Anterior cingulate cortex (tissue), 58 donors: ENCODE measurements around the gene TTL.
"Not testable (repeated sequence)": the region's sequence is repeated elsewhere in the genome, so short reads cannot be mapped to it uniquely, and the experiment has no call there.

Experiments
- DNase-seq, 58 donors: peaks; one replicate each; lab custom pipeline; 2025; lab: John Stamatoyannopoulos, UW

TTL gene

DNA sequence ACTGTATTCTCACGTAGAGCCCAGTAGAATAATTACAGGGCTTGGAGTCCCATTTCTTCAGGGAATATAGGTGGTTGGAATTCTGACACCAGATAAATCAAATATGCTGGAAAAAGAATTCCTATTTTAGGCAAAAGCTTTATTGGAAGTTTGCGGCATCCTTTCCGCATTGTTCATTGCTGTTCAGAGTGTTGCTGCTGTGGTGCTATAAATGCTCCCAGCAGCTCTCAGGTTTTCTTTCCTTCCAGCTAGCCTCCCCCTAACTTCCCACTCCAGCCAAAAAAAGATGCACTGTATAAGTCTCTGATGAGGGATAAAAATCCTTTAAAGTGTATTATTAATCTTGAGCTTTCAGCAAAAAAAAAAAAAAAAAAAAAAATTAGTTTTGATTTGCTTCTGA, 34.8 kb downstream of the TTL start:
- peak in 2 of 58 donors; percentile 9 to 24 for DNase-seq

DNA sequence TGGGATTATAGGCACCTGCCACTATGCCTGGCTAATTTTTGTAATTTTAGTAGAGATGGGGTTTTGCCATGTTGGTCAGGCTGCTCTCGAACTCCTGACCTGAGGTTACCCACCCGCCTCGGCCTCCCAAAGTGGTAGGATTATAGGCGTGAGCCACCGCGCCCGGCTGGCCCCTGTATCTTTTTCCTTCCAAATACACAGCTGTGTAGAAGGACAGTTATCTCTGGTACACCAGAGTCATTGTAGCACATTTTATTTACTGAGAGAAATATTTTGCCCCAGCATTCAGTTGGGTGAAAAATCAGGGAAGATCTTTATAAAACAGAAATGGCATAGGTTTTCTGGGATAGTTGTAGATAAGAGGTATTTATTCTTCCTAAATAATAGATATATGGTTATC, 36.9 kb downstream of the TTL start:
- no peak for DNase-seq

DNA sequence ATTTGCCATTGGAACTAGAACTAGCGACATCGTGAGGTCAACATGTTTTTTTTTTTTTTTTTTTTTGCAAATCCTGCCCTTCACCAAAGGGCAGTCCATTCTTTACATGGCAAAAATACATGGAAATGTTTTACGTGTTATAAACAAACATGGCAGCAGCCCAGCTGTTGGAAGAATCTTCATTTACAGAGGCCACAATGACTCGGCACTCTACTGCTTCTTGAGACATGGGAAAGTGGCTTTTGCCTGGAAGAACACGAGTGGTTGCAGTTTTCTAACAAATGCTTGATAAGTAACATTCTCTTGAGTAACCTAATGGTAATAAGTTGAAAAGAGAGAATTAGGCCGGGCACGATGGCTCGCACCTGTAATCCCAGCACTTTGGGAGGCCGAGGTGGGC, 37.5 kb downstream of the TTL start:
- DNase-seq: no peak

DNA sequence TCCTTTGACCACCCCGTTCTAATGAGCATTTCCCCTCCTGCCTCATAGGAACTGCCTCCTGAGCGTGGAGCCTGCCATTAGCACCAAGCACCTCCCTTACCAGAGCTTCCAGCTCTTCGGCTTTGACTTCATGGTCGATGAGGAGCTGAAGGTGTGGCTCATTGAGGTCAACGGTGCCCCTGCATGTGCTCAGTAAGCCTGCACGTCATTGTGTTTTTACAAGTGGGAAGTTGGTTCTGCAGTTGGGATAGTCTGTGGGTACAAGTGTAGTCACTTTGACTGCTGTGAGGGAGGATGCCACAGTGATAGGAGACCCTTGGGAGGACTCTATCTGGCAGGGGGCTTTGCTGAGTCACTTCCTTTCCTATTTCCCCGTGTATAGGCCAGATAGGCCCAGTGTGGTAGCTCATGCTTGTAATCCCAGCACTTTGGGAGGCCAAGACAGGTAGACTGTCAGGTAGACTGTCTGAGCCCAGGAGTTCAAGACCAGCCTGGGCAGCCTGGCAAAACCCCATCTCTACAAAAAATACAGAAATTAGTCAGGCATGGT, 38.4 kb downstream of the TTL start:
- DNase-seq: no peak

DNA sequence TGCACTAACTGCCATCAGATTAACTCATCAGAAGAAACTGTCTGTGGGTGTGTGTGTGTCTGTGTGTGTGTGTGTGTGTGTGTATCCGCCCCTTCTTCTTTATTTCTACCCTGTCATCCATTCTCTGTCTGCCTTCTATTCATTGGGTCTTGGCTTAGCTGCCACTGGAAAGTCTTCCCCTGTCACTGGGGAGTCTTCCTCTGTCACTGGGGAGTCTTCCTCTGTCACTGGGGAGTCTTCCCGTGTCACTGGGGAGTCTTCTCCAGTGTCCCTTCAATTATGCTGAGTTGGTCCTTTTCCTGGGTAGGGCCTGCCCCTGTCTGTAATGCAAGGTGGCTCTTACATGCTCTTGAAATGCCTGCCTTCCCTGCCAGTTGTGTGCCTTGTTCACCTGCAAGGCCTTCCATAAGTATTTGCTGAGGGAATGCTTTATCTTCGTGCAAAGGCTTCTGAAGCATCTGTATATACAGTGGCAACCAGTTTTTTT, 41.4 kb downstream of the TTL start:
- no peak for DNase-seq

DNA sequence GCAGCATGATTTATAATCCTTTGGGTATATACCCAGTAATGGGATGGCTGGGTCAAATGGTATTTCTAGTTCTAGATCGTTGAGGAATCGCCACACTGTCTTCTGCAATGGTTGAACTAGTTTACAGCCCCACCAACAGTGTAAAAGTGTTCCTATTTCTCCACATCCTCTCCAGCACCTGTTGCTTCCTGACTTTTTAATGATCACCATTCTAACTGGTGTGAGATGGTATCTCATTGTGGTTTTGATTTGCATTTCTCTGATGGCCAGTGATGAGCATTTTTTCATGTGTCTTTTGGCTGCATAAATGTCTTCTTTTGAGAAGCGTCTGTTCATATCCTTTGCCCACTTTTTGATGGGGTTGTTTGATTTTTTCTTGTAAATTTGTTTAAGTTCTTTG, 42.3 kb downstream of the TTL start:
- not testable (repeated sequence) for DNase-seq

DNA sequence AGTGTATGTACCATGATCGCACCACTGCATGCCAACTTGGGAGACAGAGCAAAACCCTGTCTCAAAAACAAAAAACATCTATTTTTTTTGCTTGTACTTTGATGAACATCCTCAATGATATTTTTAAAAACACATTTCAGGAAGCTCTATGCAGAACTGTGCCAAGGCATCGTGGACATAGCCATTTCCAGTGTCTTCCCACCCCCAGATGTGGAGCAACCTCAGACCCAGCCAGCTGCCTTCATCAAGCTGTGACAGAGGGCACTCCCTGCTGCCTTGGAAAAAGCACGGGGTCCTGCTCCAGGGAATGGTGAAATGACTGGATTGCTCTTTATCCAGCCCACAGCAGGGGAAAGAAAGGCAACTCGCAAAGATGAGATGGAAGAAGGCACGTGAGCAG, 46.6 kb downstream of the TTL start:
- no peak for DNase-seq

DNA sequence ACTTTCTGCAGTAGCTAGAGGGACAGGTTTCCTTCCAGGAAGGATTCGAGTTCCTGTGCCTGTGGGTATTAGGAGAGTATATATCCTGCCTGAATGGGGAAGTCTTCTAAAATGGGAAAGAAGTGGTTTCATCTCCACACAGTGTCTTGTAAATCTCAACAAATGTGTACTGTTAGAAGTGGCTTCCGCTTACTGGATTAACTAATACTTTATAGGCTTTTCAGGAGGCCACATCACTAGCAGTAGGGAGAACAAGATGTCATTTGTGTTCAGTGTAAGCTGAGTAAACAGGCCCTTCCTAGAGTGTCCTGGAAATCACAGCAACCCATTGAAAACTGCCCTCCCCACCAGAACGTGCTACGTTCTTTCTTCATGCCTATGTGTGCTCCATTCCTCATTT, 47.8 kb downstream of the TTL start:
- peak in 3 of 58 donors; percentile 8 to 60 (median 13) for DNase-seq

DNA sequence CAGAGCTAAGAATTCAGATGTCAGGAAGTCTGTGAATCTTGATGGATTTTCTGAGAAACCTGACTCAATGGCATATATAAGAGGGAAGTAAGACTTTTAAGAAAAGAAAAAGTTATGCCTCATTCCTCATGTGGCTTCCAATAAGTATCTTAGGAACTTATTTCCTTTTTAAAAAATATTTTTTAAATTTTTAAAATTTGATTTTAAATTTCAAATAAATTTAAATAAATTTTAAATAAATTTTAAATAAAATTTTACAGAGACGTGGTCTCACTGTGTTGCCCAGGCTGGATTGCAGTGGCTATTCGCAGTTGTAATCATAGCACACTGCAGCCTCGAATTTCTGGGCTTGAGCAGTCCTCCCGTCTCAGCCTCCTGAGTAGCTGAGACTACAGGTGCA, 48.8 kb downstream of the TTL start:
- no peak for DNase-seq

DNA sequence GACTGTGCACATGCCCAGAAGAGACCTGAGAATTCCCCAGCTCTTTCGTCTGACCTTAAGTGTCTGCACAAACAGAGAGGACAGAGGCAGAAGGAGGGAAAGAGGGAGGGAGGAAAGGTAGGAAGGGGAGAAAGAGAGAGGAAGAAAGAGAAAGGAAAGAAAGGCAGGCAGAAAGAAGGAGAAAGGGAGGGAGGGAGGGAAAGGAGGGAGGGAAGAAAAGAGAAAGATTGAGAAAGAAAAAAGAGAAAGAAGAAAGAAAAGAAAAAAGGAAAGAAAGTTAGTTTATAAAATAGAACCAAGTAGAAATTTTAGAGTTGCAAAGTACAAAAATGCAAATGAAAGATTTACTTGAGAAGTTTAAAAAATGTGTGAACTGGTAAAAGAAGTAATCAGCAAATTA, 52.9 kb downstream of the TTL start:
- DNase-seq: no peak

DNA sequence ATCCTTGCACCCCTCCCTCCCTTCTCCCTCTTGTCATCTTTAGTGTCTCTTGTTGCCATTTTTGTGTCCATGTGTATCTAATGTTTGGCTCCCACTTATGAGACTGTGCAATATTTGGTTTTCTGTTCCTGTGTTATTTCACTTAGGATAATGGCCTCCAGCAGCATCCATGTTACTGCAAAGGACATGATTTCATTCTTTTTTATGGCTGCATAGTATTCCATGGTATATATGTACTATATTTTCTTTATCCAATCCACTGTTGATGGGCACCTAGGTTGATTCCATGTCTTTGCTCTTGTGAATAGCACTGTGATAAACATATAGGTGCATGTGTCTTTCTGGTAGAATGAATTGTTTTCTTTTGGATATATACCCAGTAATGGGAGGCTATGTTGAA, 54.7 kb downstream of the TTL start:
- DNase-seq: not testable (repeated sequence)

DNA sequence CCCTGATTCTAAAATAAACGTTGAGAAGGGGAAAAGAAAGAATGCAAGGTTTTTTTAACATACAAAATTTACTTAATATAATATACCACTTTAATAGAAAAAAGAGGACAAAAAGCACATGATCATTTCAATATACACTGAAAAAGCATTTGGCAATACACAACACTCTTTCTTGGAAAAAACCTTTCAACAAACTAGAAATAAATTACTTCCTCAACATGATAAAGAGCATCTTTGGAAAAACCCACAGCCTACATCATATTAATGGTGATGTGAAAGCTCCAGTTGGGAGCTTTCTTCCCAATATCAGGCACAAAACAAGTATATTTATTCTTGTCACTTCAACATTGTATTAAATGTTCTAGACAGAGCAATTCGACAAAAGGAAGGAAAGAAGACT, 57.4 kb downstream of the TTL start:
- DNase-seq: no peak

DNA sequence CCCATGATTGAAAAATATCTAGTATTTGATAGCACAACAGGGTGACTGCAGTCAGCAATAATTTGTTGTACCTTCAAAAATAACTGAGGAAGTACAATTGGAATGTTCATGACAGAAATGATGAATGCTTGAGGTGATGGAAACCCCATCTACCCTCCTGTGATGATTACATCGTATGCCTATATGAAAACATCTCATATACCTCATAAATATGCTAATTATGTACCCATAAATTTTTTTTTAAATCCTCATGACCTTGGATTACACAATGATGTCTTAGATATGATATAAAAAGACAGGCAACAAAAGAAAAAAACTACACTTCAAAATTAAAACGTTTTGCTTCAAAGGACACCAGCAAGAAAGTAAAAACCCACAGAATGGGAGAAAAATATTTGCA, 59.0 kb downstream of the TTL start:
- DNase-seq: no peak

DNA sequence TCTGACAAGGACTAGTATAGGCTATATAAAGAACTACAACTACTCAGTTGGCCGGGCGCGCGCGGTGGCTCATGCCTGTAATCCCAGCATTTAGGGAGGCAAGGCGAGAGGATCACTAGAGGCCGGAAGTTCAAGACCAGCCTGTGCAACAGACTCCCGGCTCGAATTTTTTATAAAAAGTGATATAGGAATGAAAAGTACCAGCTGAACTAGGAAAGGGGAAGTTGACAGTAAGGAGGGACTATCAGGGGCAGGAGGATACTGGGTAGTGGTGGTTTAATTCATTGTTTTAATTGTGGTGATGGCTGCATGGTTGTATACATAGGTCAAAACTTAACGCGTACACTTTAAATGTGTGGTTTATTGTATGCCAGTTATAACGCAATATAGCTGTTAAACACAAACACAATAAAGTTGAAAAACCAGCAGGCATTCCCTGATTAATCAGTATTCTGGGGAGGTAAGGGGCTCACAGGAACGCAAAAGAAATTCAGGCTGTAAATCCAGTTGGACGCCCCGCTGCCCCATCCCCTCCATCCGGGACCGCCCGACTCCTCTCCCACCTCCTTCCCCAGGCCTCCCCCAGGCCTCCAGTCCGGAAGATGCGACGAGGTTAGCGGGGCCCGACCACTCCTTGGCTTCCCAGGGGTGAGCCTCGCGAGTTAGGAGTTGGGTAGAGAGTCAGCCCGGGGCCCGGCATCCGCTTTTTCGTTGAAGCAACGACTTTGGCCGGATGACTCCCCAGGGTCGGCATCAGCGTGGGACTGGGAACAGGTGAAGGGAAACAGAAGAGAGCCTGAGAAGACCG, 59.6 kb downstream of the TTL start:
- peak in 46 of 58 donors; percentile 7 to 98 (median 86) for DNase-seq

DNA sequence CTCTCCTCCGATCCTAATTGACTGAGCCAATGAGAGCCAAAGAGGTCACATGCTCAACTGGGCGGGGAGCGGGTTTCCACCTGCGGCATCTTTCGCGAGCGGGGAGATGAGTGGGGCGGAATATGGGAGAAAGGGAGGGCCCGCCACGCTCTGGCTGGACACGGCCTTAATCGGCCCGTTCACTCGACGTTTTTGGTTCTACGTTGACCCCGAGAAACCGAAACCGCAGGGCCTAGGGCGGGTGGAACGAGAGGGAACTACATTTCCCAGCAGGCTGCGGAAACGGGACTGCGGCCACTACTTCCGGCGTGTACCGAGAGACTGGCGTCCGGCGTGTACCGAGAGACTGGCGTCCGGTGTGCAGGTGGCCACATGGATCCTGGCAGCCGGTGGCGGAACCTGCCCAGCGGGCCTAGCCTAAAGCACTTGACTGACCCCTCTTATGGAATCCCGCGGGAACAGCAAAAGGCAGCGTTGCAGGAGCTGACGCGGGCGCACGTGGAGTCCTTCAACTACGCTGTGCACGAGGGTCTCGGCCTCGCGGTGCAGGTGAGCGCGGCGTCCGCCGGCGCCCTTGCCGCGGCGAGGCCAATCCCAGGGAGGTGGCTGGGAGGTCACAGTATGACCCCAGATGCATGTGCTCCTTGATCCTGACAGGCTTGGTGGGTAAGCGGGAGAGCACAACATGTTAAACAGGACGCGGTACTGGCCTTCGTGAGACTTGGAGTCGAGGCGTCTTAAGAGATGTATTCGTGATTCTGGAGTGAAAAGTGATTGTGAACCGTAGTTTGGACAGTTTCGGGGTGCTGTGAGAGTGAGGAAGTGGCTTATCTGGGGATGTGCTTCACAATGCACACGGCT, 60.4 kb downstream of the TTL start, which contains the start of gene POLR1B:
POLR1B (plus strand) TSS at position 343 of the 861 bp plus-strand sequence; CDS start at position 373, 30 bp downstream.
- DNase-seq: peak; percentile 29 to 97 (median 89)

DNA sequence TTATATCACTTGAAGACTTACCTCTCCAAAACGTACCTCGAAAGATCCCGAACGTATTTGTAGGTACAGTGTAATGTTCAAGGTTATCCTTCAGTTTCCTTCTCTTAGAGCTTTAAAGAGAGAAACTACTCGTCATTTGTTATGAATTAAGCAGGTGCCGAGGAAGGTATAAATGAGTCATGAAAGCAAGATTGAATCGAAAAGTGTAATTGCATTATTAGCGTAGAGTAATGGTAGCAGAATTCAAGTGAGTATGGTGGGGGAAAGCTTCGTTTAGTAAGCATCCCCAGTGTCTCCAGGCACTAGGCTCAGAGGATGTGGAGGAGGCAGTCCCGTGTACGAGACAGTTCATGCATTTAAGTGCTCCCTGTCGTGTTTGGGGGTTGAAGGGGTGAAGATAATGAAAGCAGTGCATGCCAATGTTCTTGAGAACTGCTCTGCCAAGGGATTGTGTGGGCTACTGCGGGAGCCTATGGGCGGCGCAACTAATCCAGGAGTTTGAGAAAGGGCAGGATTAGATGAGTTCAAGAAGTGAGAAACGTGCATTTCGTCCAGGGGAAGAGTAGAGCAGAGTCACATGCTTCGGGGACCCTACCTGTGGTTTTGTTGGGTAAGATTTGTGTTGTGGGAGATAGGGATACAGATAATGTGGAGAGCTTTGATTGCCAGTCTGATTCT, 61.2 kb downstream of the TTL start:
- DNase-seq: no peak

DNA sequence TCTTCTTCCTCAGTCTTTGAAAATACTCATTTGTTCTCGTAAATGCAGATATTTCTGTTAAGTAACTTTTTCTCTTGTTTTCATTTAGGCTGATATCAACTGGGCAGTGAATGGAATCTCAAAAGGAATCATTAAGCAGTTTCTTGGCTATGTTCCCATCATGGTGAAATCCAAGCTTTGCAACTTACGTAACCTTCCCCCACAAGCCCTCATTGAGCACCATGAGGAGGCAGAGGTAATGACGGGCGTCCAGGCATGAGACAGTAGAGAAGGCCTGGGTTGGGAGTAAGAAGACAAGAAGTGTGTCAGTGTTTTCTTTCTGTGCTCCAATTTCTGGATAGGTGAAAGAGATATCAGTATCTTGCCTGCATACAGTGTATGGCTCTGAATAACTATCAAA, 65.4 kb downstream of the TTL start:
- no peak for DNase-seq

DNA sequence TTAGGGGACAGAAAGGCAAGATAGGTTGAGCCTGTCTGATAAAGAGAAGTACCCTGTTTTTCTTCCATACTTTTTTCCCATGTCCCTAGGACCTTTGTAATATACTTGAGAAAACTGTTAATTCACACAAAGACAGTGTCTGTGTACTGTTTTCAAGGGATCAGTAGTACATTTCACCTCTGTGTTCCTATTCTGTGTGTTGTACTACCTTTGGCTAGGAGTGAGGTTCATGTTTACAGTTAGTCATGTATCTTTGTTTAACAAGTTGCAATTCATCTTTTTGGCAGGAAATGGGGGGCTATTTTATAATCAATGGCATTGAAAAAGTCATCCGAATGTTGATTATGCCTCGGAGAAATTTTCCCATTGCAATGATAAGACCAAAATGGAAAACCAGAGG, 67.0 kb downstream of the TTL start:
- DNase-seq: no peak

DNA sequence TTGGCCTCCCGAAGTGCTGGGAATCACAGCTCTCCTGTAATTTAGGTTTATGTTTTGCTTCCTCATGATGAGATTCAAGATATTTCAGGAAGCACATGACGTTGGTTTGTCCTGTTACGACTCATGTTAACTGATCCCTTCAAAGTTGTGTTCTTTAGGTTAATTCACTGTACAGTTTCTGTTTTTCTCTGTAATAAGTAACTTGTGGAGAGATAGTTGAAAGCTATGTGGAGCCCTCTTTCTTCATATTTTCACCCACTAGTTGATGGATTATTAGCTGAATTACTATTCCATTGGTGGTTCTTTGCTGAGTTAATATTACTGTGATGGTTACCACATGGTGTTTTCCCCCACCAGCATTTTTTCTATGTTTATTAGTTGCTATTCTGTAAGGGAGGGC, 84.1 kb downstream of the TTL start:
- no peak for DNase-seq

DNA sequence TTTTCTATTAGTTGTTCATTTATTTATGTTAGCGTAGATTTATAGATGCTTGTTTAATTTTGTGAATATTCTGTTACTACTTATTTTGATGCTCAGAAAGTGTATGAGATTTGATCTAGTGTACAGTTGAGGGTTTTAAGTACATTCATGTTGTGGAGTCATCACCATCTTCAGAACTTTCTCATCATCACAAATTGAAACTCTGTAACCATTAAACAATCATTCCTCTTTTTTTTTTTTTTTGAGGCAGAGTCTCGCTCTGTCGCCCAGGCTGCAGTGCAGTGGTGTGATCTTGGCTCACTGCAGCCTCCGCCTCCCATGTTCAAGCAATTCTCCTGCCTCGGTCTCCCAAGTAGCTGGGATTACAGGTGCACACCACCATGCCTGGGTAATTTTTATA, 84.6 kb downstream of the TTL start:
- DNase-seq: not testable (repeated sequence)

DNA sequence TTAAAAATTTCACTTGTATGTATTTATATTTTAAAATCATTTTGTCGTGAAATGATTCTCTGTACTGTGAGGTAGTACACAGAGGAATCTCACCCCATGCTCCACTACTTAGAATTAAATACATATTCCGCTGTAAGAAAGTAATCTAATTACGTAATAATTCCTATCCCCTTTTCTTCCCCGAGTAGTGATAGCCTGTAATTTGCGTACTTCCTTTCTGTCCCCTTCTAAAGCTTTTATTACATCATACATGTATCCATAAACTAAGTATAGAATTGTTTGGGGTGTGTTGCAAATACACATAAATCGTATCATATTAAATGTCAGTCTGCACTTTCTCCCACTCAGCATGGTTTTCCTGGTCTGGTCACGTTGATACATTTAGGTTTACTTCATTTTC, 90.0 kb downstream of the TTL start:
- no peak for DNase-seq
